Measurements from ENCODE around the gene TPMT.
"Not testable (repeated sequence)": the region's sequence is repeated elsewhere in the genome, so short reads cannot be mapped to it uniquely, and the experiment has no call there.

TPMT gene

GRCh38 chr6:18155864-18156421 is 1.1 kb upstream of the TPMT start:
- DNase-seq (ENCODE audit: low spot score) = peak; percentile 74
- no peak for FAIRE-seq

DNA sequence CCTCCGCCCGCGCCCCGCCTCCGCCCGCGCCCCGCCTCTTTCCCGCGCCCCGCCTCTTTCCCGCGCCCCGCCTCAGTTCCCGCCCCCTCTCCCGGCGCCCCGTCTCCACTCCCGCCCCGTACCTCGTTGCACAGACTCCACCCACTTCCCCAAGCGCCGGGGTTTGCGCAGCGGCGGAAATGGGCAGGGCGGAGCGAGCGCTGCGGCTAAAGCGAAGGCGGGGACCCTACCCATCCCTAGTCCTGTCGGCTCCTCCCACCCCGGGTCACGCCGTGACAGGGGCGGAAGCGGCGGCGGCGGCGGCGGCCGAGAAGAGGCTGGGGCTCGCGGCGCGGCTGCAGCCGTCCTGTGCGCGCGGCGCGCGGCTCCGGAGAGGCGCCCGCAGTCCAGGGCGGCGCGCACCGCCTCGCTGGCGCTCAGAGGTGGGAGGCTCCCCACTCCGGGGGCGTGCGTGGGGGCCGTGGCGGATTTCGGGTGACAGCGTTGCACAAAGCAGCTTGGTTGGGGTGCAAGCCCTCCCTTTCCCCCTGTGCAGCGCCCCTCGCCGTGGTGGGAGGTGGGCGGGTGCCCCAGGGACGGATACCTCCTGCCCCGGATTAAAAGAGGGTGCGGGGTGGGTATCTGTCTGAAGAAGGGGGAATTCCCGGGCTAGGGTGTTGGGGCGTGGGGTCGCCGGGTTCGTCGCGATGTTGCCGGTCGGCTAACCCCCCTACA is 430 bp upstream of the TPMT start, which contains the start of gene KDM1B:
TSS of gene KDM1B (plus strand) at position 273 of the 714 bp plus-strand sequence. CDS start 4,474 bp downstream, outside the sequence.
- peak; percentile 9 for FAIRE-seq
- DNase-seq (ENCODE audit: low spot score) = peak; percentile 99

DNA sequence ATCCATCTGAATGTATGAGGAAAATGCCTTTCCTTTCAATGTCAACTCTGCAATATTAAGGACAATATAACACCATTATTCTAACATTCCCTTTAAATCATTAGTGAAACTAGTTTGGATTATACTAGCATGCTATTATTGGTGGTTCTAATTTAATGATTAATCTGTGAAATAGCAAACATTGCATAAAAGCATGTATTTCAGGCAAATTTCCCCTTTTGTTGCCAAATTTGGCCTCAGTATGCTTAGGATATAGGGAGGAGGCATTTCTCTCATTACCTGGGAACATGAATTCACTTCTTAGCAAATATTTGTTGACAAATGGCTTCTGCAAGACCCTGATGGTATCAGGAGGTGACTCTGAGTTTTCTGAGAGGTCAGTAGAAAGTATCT is 1.6 kb downstream of the TPMT start:
- no peak for FAIRE-seq
- DNase-seq (ENCODE audit: low spot score) = no peak

GRCh38 chr6:18151801-18152200 is 3.1 kb downstream of the TPMT start:
- DNase-seq (ENCODE audit: low spot score) = no peak
- no peak for FAIRE-seq

- not testable (repeated sequence) for FAIRE-seq; DNase-seq (ENCODE audit: low spot score)
Observed at GRCh38 chr6:18151391-18151790, 3.5 kb downstream of the TPMT start.

- DNase-seq (ENCODE audit: low spot score) = peak; percentile 51
- no peak for FAIRE-seq
Observed at GRCh38 chr6:18148304-18149025, 6.4 kb downstream of the TPMT start.

- DNase-seq (ENCODE audit: low spot score) = no peak
- no peak for FAIRE-seq
Observed at GRCh38 chr6:18147616-18148015, 7.3 kb downstream of the TPMT start.

DNA sequence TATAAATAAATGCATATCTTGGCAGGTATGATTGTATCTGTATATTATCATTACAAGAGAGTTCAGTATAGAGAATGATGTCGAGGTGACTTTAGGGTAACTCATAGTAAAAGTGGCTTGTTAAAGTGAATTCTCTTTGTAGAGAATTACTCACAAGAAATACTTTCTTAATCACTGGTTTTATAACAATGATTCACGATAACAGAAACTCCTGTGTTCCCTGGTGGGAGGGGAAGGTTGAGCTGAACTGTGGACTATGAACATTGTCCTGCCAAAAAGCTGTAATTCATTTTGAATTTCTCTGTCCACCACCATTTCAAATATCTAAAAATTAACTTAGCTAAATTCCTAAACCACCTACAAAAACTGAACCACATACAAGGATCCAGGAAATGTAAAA is 7.7 kb downstream of the TPMT start:
- no peak for DNase-seq (ENCODE audit: low spot score)
- no peak for FAIRE-seq

DNA sequence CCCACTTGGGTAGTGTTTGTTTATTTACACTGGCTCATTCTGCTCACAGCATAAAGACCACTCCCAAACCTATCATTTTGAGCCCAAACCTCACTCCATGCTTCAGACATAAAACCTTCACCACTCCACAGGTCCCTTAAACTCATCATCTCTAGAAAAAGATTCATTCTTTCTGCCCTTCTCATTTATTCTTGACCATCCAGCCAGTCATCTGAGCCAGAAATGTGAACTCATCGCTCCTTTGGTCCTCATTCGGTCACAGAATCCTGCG is 12.4 kb downstream of the TPMT start:
- no peak for FAIRE-seq
- no peak for DNase-seq (ENCODE audit: low spot score)

- FAIRE-seq = no peak
- no peak for DNase-seq (ENCODE audit: low spot score)
Observed at GRCh38 chr6:18141805-18142590, 12.9 kb downstream of the TPMT start.

DNA sequence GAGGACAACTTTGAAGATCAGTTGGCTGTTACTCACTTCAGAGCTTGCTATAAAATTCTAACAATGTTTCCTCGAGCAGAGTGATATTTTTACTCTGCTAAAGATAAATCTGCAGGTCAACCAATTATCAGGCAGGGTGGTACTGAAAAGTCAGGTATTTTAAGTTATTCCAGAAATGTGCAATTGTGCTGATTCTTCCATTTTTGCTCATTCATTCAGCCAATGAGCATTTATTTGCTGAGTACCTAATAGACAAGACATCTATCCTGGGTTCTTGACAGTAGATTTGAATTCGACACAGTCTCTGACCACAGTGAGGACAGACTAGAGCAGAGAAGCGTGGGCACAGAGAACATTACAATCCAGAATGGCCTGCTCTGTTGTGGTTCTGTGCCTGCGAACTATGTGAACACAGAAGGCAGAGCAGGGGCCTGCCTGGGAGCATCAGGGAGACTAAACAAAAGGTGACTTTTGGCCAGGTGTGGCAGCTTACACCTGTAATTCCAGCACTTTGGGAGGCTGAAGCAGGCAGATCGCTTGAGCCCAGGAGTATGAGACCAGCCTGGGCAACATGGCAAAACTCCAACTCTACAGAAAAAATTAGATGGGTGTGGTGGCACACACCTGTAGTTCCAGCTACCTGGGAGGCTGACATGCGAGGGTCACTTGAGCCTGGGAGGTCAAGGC is 14.8 kb downstream of the TPMT start:
- no peak for DNase-seq (ENCODE audit: low spot score)
- no peak for FAIRE-seq

- FAIRE-seq = no peak
Observed at GRCh38 chr6:18138906-18139305, 16.0 kb downstream of the TPMT start.

DNA sequence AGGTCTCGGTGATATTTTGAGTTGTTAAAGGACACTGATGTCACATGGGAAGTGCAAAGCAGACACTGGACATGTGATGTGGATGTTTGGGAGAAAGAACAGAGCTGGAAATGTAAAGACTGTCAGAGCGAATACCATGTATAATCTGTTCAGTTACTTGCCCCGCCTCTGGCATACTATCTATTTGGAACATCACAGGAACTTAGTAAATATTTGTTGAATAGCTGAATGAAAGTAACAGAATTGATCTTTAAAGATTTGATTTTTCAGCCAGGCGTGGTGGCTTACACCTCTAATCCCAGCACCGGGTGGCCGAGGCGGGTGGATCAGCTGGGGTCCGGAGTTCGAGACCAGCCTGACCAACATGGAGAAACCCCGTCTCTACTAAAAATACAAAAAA is 18.6 kb downstream of the TPMT start:
- FAIRE-seq (no peak), DNase-seq (ENCODE audit: low spot score) (no peak)

More at GRCh38 chr6:18138906-18139305, 16.0 kb downstream of the TPMT start:
- no peak for DNase-seq (ENCODE audit: low spot score)

GRCh38 chr6:18135171-18135570 is 19.7 kb downstream of the TPMT start:
- no peak for DNase-seq (ENCODE audit: low spot score)
- no peak for FAIRE-seq

- DNase-seq (ENCODE audit: low spot score) = no peak
- FAIRE-seq = no peak
Observed at GRCh38 chr6:18132346-18132745, 22.5 kb downstream of the TPMT start.

DNA sequence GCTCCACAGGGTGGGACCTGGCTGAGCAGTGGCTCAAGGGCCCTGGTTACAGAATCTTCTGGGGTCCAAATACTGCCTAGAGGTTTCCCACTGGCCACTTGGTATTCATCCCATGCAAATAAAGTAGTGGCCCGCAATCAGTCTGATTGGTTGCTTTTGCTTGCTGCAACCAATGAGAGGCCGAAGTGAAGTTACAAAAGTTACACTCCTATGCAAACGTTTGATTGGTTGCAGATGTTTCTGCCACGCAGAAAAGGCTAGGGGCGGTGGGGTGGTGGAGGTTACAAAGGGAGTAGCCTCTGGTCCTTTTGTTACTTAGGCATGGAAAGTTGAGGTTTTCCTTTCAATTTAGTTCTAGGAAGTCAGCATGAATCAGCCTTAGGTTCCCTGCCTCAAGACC is 28.8 kb downstream of the TPMT start:
- FAIRE-seq = no peak
- DNase-seq (ENCODE audit: low spot score) = no peak

- FAIRE-seq = peak; percentile 90
- peak; percentile 90 for DNase-seq (ENCODE audit: low spot score)
Observed at GRCh38 chr6:18122128-18123093, 32.5 kb downstream of the TPMT start, which contains the start of gene NHLRC1. NHLRC1 (minus strand) TSS chr6:18122677; CDS start chr6:18122606, 71 bp downstream.

- FAIRE-seq (no peak), DNase-seq (ENCODE audit: low spot score) (no peak)
Observed at GRCh38 chr6:18121580-18122127, 33.2 kb downstream of the TPMT start.

- FAIRE-seq (no peak), DNase-seq (ENCODE audit: low spot score) (no peak)
Observed at GRCh38 chr6:18119236-18119635, 35.6 kb downstream of the TPMT start.

DNA sequence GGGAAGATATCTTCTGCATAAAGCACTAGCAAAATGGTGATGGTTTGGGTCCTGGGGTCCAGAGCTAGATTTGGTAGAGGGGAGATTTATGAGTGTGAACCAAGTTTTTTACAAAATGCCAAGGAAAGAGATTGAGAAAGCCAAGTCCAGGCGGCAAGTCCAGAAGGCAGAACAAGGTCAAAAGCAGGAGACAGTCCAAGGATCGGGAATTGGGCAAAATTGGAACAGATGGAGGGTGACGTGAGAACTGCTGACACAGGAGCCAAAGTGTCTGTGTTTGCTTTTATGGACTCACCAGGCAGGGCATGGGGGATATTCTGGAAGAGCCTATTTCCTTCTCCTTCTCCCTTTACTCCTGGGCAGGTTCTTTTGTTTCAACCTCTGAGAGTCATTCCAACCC is 36.5 kb downstream of the TPMT start:
- DNase-seq (ENCODE audit: low spot score) = no peak
- FAIRE-seq = no peak
